Calu3 (cell line): Measurements from ENCODE around the gene SIM2. TPM values are rescaled to one million over a fixed set of nuclear protein-coding genes. Genes with fewer than 3 reads are reported as not detected.

Experiments
- BruUV-seq: library from RNA; stranded (reverse); fragments of 400-500 nt; replicated peaks from 2 replicates; lab custom pipeline; 2021; lab: Mats Ljungman, UMichigan
- CTCF ChIA-PET: fragments of 300-600 bp; sonication (Branson Sonifier 250); formaldehyde crosslinking; loops from one replicate; lab custom pipeline; 2022; ENCODE audit warnings: antibody characterized with exemption; lab: Charles Lee
- DNase-seq: peaks from one replicate; pipeline ENCODE4 v3.0.0; 2022
- H3K27ac Mint-ChIP-seq: one replicate; pipeline ENCODE4 v1.8.0; 2022; ENCODE audit warnings: mixed read lengths; ENCODE audit not compliant: unreplicated experiment
- H3K27me3 Mint-ChIP-seq: one replicate; pipeline ENCODE4 v1.8.0; 2022; ENCODE audit warnings: mixed read lengths; ENCODE audit not compliant: unreplicated experiment
- H3K36me3 Mint-ChIP-seq: one replicate; pipeline ENCODE4 v1.8.0; 2022; ENCODE audit warnings: mild to moderate bottlenecking, moderate library complexity, mixed read lengths; ENCODE audit not compliant: insufficient read depth, unreplicated experiment
- H3K4me1 Mint-ChIP-seq: one replicate; pipeline ENCODE4 v1.8.0; 2022; ENCODE audit warnings: mild to moderate bottlenecking, low read depth, mixed read lengths; ENCODE audit not compliant: unreplicated experiment
- H3K4me3 Mint-ChIP-seq: one replicate; pipeline ENCODE4 v1.8.0; 2022; ENCODE audit warnings: mild to moderate bottlenecking, low read depth, moderate library complexity, mixed read lengths; ENCODE audit not compliant: unreplicated experiment
- H3K9me3 Mint-ChIP-seq: one replicate; pipeline ENCODE4 v1.8.0; 2022; ENCODE audit warnings: low read depth, mixed read lengths; ENCODE audit not compliant: unreplicated experiment
- intact Hi-C: fragments of 100-400 bp; cut with micrococcal nuclease; formaldehyde crosslinking; loops from one replicate; pipeline ENCODE4 v1.10.0; 2022; ENCODE audit not compliant: unreplicated experiment
- total RNA-seq: library from RNA; stranded (reverse); gene quantifications from 2 replicates; pipeline ENCODE4 v1.2.3, GENCODE V29; 2022
- TF ChIP-seq, protein P1 (sequence below): fragments of 200-600 bp; IDR thresholded peaks from one replicate; pipeline ENCODE4 v1.8.0; 2022; ENCODE audit warnings: antibody characterized with exemption; ENCODE audit not compliant: unreplicated experiment

Gene SIM2
- total RNA-seq, 1 experiment from 2014 or later: 15.4 TPM

DNA sequence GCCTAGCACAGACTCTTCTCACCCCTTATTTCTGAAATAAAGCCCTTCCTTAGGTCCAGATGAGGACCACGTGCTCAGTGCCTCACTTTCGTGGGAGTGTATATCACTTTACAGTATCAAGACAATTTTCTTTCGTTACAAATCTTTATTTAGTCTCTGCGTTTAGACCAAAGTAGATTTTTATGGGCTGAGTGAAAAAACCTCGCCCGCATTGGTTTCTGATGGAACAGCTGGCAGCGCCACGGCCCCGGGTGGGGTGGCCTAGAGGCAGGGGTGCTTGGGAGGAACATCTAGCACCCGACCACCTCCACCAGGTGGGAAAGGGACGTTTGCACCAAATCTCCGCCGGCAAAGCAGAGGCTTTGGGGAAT is 7.6 kb downstream of the SIM2 start:
- TF ChIP-seq, protein P1, sequence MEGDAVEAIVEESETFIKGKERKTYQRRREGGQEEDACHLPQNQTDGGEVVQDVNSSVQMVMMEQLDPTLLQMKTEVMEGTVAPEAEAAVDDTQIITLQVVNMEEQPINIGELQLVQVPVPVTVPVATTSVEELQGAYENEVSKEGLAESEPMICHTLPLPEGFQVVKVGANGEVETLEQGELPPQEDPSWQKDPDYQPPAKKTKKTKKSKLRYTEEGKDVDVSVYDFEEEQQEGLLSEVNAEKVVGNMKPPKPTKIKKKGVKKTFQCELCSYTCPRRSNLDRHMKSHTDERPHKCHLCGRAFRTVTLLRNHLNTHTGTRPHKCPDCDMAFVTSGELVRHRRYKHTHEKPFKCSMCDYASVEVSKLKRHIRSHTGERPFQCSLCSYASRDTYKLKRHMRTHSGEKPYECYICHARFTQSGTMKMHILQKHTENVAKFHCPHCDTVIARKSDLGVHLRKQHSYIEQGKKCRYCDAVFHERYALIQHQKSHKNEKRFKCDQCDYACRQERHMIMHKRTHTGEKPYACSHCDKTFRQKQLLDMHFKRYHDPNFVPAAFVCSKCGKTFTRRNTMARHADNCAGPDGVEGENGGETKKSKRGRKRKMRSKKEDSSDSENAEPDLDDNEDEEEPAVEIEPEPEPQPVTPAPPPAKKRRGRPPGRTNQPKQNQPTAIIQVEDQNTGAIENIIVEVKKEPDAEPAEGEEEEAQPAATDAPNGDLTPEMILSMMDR: no peak
- intact Hi-C loops: no loop called here
- no peaks in the 10 kb centered on the region for H3K27me3 Mint-ChIP-seq
- no peak overlapping the region for H3K4me3 Mint-ChIP-seq
- H3K9me3 Mint-ChIP-seq: no peaks in the 10 kb centered on the region
- H3K36me3 Mint-ChIP-seq: peaks cover 18% of the 10 kb centered on the region
- no peak for DNase-seq
- CTCF ChIA-PET: no interaction called here
- no peaks in the 10 kb centered on the region for H3K4me1 Mint-ChIP-seq
- H3K27ac Mint-ChIP-seq: no peak overlapping the region
- BruUV-seq: no TSS peak

DNA sequence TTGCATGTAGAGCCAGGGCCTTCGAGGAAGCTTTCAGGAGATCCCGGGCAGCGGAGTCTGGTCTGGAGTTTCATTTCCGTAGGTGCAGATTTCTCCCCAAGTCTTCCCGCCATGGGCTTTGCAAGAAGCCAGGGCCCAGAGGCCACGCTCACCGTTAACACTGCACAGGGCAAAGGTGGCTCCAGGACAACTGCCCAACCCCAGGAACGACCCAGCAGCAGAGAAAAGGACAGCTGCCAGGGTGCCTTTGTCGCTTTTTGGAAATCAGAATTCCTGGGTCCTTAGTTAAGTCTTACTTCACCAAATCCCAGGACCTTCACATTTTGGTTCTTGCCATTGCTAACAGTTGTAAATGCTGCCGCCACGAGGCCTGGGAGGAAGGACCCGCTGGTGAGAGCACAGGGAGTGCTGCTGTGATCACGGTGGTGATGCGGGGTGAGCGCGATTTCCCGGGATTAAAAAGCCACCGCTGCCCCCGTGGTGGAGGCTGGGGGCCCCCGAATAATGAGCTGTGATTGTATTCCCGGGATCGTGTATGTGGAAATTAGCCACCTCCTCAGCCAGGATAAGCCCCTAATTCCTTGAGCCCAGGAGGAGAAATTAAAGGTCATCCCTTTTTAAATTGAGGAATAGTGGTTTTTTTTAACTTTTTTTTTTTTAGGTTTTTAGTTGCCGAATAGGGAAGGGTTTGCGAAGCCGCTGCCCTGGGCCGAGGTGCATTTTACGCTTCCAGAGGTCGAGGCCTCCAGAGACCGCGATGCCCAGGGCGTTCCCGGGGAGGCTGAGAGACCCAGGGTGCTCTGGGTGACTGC is 8.2 kb downstream of the SIM2 start:
- BruUV-seq: no TSS peak
- Mint-ChIP-seq H3K27ac (no peak overlapping the region), H3K4me1 (no peaks in the 10 kb centered on the region), H3K9me3 (no peaks in the 10 kb centered on the region), H3K36me3 (peaks cover 11% of the 10 kb centered on the region), H3K27me3 (no peaks in the 10 kb centered on the region), H3K4me3 (no peak overlapping the region)
- CTCF ChIA-PET: no interaction called here
- intact Hi-C loops: no loop called here
- no peak for DNase-seq
- TF ChIP-seq, protein P1: no peak

DNA sequence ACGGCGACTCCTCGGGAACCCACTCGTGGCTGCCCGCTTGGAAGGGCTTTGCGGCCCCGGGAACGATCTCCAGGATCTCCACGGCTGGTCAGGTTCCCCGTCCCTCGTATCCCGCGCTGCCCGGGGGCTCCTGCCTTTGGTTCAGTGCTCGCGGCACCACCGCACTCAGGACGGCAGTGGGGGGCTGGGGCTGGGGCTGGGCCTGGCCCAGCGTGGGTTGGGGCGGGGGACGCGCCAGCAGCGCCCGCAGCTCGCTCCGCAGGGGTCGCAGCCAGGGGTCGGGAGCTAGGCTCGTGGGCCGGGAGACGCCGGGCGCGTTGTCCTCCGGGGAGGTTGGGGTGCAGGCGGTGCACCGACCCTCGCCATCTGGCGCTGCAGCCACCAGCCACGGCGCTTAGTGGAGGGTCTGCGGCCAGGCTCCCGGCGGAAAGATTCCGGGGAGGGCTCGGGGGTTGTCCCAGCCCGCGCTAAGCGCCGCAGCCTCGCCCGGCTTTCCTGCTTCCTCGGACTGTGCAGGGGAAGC is 8.9 kb downstream of the SIM2 start:
- intact Hi-C loops: no loop called here
- Mint-ChIP-seq H3K36me3 (peaks cover 7% of the 10 kb centered on the region), H3K4me3 (no peak overlapping the region), H3K27me3 (no peaks in the 10 kb centered on the region), H3K4me1 (no peaks in the 10 kb centered on the region), H3K27ac (no peak overlapping the region), H3K9me3 (no peaks in the 10 kb centered on the region)
- no TSS peak for BruUV-seq
- TF ChIP-seq, protein P1: no peak
- CTCF ChIA-PET: no interaction called here
- DNase-seq: no peak

DNA sequence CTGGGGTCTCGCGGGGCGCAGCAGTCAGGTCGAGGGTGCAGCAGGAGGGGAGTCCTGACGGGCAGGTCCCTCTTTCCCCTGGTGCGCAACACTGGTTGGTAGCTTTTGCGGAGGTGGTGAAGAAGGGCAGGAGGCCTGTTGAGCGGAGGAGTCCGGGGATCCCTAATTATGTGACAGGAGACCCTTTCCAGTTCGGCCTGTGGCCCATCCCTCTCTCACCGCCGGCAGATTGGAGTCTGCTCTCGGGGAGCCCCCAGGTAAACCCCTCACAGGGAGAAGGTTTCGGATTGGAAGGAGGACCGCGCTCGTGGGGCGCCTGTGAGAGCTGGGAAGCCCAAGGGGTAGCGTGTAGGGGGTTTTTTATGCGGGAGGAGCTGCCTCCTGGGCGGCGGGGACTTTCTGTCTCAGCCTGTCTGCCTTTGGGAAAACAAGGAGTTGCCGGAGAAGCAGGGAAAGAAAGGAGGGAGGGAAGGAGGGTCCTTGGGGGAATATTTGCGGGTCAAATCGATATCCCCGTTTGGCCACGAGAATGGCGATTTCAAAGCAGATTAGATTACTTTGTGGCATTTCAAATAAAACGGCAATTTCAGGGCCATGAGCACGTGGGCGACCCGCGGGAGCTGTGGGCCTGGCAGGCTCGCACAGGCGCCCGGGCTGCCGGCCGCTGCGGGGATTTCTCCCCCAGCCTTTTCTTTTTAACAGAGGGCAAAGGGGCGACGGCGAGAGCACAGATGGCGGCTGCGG is 9.5 kb downstream of the SIM2 start:
- H3K4me1 Mint-ChIP-seq: no peaks in the 10 kb centered on the region
- no TSS peak for BruUV-seq
- no peak for DNase-seq
- intact Hi-C loops: no loop called here
- H3K27me3 Mint-ChIP-seq: no peaks in the 10 kb centered on the region
- peaks cover 8% of the 10 kb centered on the region for H3K36me3 Mint-ChIP-seq
- CTCF ChIA-PET: no interaction called here
- no peak overlapping the region for H3K4me3 Mint-ChIP-seq
- H3K9me3 Mint-ChIP-seq: no peaks in the 10 kb centered on the region
- TF ChIP-seq, protein P1: no peak
- H3K27ac Mint-ChIP-seq: no peak overlapping the region
